Glutamatergic neuron (in vitro differentiated cells): Measurements from ENCODE around the gene SNPH. TPM values are rescaled to one million over a fixed set of nuclear protein-coding genes. Genes with fewer than 3 reads are reported as not detected.

Source experiments
- DNase-seq: peaks from one replicate; pipeline ENCODE4 v3.0.0; 2022
- H3K27ac Mint-ChIP-seq: one replicate; pipeline ENCODE4 v1.8.0; 2020; ENCODE audit warnings: mild to moderate bottlenecking, mixed read lengths, inconsistent platforms; ENCODE audit not compliant: unreplicated experiment
- H3K27me3 Mint-ChIP-seq: one replicate; pipeline ENCODE4 v1.8.0; 2020; ENCODE audit warnings: mild to moderate bottlenecking, moderate library complexity, mixed read lengths, inconsistent platforms; ENCODE audit not compliant: unreplicated experiment
- H3K36me3 Mint-ChIP-seq: one replicate; pipeline ENCODE4 v1.8.0; 2020; ENCODE audit warnings: mild to moderate bottlenecking, mixed read lengths, inconsistent platforms; ENCODE audit not compliant: unreplicated experiment
- H3K4me1 Mint-ChIP-seq: one replicate; pipeline ENCODE4 v1.8.0; 2020; ENCODE audit warnings: mild to moderate bottlenecking, low read depth, mixed read lengths, inconsistent platforms; ENCODE audit not compliant: unreplicated experiment
- H3K4me3 Mint-ChIP-seq: one replicate; pipeline ENCODE4 v1.8.0; 2020; ENCODE audit warnings: mild to moderate bottlenecking, mixed read lengths, inconsistent platforms; ENCODE audit not compliant: unreplicated experiment
- H3K9me3 Mint-ChIP-seq: one replicate; pipeline ENCODE4 v1.8.0; 2020; ENCODE audit warnings: mild to moderate bottlenecking, moderate library complexity, mixed read lengths, inconsistent platforms; ENCODE audit not compliant: unreplicated experiment
- total RNA-seq: library from RNA; stranded (reverse); fragmentation: NEBNext Ultra II Directional; extraction: Animal tissue kit (Norgen Biotek cat#: 25700); gene quantifications from one replicate; pipeline ENCODE4 v1.2.1, GENCODE V29; 2021; ENCODE audit not compliant: unreplicated experiment
- TF ChIP-seq, protein P1 (sequence below): fragments of 200-600 bp; sonication (generic); IDR thresholded peaks from one replicate; pipeline ENCODE4 v1.5.0; 2021; ENCODE audit not compliant: partially characterized antibody, unreplicated experiment

Gene SNPH
- total RNA-seq, 1 donor from 2014 or later: 34.5 TPM

- Mint-ChIP-seq H3K36me3 (no peaks in the 10 kb centered on the region), H3K9me3 (peaks cover 7% of the 10 kb centered on the region), H3K27me3 (peaks cover 10% of the 10 kb centered on the region), H3K4me1 (peaks cover 35% of the 10 kb centered on the region), H3K27ac (no peak overlapping the region), H3K4me3 (no peak overlapping the region)
- DNase-seq: no peak
- TF ChIP-seq, protein P1, sequence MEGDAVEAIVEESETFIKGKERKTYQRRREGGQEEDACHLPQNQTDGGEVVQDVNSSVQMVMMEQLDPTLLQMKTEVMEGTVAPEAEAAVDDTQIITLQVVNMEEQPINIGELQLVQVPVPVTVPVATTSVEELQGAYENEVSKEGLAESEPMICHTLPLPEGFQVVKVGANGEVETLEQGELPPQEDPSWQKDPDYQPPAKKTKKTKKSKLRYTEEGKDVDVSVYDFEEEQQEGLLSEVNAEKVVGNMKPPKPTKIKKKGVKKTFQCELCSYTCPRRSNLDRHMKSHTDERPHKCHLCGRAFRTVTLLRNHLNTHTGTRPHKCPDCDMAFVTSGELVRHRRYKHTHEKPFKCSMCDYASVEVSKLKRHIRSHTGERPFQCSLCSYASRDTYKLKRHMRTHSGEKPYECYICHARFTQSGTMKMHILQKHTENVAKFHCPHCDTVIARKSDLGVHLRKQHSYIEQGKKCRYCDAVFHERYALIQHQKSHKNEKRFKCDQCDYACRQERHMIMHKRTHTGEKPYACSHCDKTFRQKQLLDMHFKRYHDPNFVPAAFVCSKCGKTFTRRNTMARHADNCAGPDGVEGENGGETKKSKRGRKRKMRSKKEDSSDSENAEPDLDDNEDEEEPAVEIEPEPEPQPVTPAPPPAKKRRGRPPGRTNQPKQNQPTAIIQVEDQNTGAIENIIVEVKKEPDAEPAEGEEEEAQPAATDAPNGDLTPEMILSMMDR: no peak
Observed at GRCh38 chr20:1277529-1278322, 11.6 kb downstream of the SNPH start.

- Mint-ChIP-seq H3K27ac (no peak overlapping the region), H3K4me3 (no peak overlapping the region), H3K27me3 (peaks cover 10% of the 10 kb centered on the region), H3K9me3 (peaks cover 7% of the 10 kb centered on the region), H3K36me3 (no peaks in the 10 kb centered on the region), H3K4me1 (peaks cover 30% of the 10 kb centered on the region)
- DNase-seq: no peak
- TF ChIP-seq, protein P1: no peak
Observed at GRCh38 chr20:1278993-1279392, 12.9 kb downstream of the SNPH start.

- H3K4me3 Mint-ChIP-seq: no peak overlapping the region
- H3K27me3 Mint-ChIP-seq: no peaks in the 10 kb centered on the region
- TF ChIP-seq, protein P1: no peak
- peaks cover 16% of the 10 kb centered on the region for H3K4me1 Mint-ChIP-seq
- H3K9me3 Mint-ChIP-seq: peaks cover 2% of the 10 kb centered on the region
- no peak overlapping the region for H3K27ac Mint-ChIP-seq
- no peak for DNase-seq
- H3K36me3 Mint-ChIP-seq: no peaks in the 10 kb centered on the region
Observed at GRCh38 chr20:1280195-1281102, 14.4 kb downstream of the SNPH start.

DNA sequence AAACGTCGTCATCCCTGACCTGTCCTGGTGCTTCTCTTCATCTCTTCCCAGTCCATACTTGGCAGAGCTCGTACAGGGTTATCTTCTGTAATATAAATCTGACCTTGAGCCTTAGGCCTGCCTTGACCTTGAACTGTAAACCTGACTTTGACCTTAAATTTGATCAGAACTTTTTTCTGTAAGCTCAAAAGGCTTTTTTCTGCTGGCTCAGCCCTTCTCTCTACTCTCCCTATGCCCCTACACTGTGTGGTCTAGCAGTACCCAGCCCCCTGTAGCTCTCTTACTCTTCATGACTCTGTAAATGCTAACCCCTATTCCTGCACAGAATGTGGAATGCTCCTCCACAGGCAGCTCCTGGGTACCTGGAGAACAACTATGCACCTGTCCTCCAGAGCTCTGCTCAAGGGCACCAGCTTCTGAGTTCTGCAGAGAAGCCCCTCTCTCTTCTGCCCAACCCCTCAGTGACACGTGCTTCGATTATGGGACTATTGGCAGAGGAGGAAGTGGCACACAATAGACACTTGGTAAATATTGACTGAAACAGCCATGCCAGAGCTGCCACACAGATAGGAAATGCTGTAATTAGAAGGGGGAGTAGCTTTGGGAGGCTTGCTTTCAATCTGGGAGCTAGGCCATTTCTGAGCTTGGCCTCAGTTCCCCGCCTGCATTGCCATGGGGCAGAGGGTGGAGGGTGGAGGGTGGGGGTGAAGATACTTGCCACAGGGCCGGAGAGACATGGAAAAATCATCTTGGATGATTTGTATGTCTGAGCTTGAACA is 15.4 kb downstream of the SNPH start:
- no peak for DNase-seq
- TF ChIP-seq, protein P1: no peak
- no peaks in the 10 kb centered on the region for H3K36me3 Mint-ChIP-seq
- peaks cover 13% of the 10 kb centered on the region for H3K4me1 Mint-ChIP-seq
- H3K27me3 Mint-ChIP-seq: no peaks in the 10 kb centered on the region
- H3K27ac Mint-ChIP-seq: no peak overlapping the region
- H3K4me3 Mint-ChIP-seq: no peak overlapping the region
- H3K9me3 Mint-ChIP-seq: no peaks in the 10 kb centered on the region
